ENCODE results near the gene MCM7.

The MCM7 gene

GRCh38 chr7:100065452-100066186 lies 35.6 kb downstream of the MCM7 start:
- no peak for DNase-seq

- DNase-seq, result no peak
These were observed 37.0 kb downstream of the MCM7 start for GRCh38 chr7:100064162-100064561.

- no peak for DNase-seq
These were observed 37.8 kb downstream of the MCM7 start for GRCh38 chr7:100063376-100063775.

GRCh38 chr7:100061518-100062193 lies 39.5 kb downstream of the MCM7 start:
- DNase-seq, result no peak

GRCh38 chr7:100059251-100059739 lies 41.9 kb downstream of the MCM7 start:
- no peak for DNase-seq

GRCh38 chr7:100057006-100057405 lies 44.2 kb downstream of the MCM7 start:
- DNase-seq, result no peak

GRCh38 chr7:100053215-100053614 lies 48.0 kb downstream of the MCM7 start:
- no peak for DNase-seq

- DNase-seq, result no peak
These were observed 49.6 kb downstream of the MCM7 start for GRCh38 chr7:100051611-100052010.

- peak; percentile 91 for DNase-seq
These were observed 51.5 kb downstream of the MCM7 start, which contains the start of gene ZSCAN21 for GRCh38 chr7:100049441-100050291. Gene ZSCAN21 (plus strand): TSS chr7:100049774. CDS start chr7:100057007, 7,233 bp downstream.

- DNase-seq, result no peak
These were observed 52.5 kb downstream of the MCM7 start for GRCh38 chr7:100048680-100049079.

GRCh38 chr7:100044718-100045117 lies 56.5 kb downstream of the MCM7 start:
- no peak for DNase-seq

All from stimulated activated CD8-positive, alpha-beta memory T cell treated with anti-CD3 and anti-CD28 coated beads, Interleukin-4, amount 100 ng/mL, for 48 hours (primary cell).